ENCODE results near the gene KIFC1. TPM values are rescaled to one million over a fixed set of nuclear protein-coding genes. Genes with fewer than 3 reads are reported as not detected.

Gene KIFC1
- total RNA-seq, 1 experiment from 2014 or later: 73.8 TPM

GRCh38 chr6:33453393-33454008 lies 61.9 kb downstream of the KIFC1 start:
- Histone ChIP-seq H2BK120ac (ENCODE audit: low read depth, low read length, poor library complexity, severe bottlenecking) (no peak overlapping the region), H3T11ph (ENCODE audit: low read length) (no peak overlapping the region), H3K79me1 (ENCODE audit: insufficient read depth, low read depth, low read length, poor library complexity, severe bottlenecking) (no peaks in the 10 kb centered on the region), H2BK15ac (ENCODE audit: low read depth, low read length) (no peak overlapping the region), H3K27ac (ENCODE audit: insufficient read length, low read depth, low read length) (no peak overlapping the region), H4K91ac (ENCODE audit: insufficient read length, low read depth, low read length) (no peak overlapping the region), H2BK20ac (ENCODE audit: low read depth, low read length, poor library complexity, severe bottlenecking) (no peak overlapping the region), H3K4ac (ENCODE audit: low read depth, low read length) (no peak overlapping the region), H4K8ac (replicated peaks; ENCODE audit: insufficient read length, low read depth, low read length) (no peak overlapping the region), H3K9me3 (ENCODE audit: control insufficient read depth, low read depth, low read length) (no peaks in the 10 kb centered on the region), H2BK12ac (ENCODE audit: insufficient read length, low read depth, low read length) (no peak overlapping the region), H3K4me1 (ENCODE audit: insufficient read depth, low read length) (no peaks in the 10 kb centered on the region), H3K18ac (ENCODE audit: insufficient read length, low read depth, low read length) (no peak overlapping the region), H4K20me1 (ENCODE audit: control insufficient read depth, insufficient read depth, insufficient read length) (no peaks in the 10 kb centered on the region), H3K79me2 (ENCODE audit: insufficient read depth, low read length) (no peaks in the 10 kb centered on the region), H3K9ac (ENCODE audit: extremely low read depth, insufficient read length, low read length) (no peak overlapping the region), H2AFZ (ENCODE audit: low read length) (no peak overlapping the region), H4K5ac (ENCODE audit: insufficient read length, low read depth, low read length) (no peak overlapping the region), H3K4me2 (ENCODE audit: insufficient read depth, insufficient read length, low read length) (peak overlapping the region; percentile 78), H3K56ac (ENCODE audit: insufficient read length, low read depth, low read length) (no peak overlapping the region), H2AK5ac (ENCODE audit: insufficient read length, low read length) (no peak overlapping the region), H3K14ac (ENCODE audit: insufficient read depth, low read length) (no peak overlapping the region), H3K23me2 (ENCODE audit: insufficient read length, low read depth, low read length, poor library complexity, severe bottlenecking) (peaks cover 10% of the 10 kb centered on the region), H2BK5ac (ENCODE audit: insufficient read length, low read length) (no peak overlapping the region), H3K27me3 (ENCODE audit: insufficient read depth, low read length) (no peaks in the 10 kb centered on the region), H3K23ac (ENCODE audit: insufficient read length, low read depth, low read length) (no peak overlapping the region)
- TF ChIP-seq CTCF (conservative IDR thresholded peaks at IDR 0.05): no peak
- H3K36me3 Mint-ChIP-seq (ENCODE audit: insufficient read depth in 1 of 3, low read depth in 3 of 3): peaks cover 23 to 67% (median 55%) of the 10 kb centered on the region in 3 experiments
- no CpG with 5 or more reads among the region's 12 CpGs for WGBS (ENCODE audit: extremely low coverage, insufficient read length, low lambda C conversion rate)
- peak overlapping the region; percentile 58 to 80 (median 69); a peak in 6 of 7 replicates for H3K27ac Mint-ChIP-seq
- H3K9me3 Mint-ChIP-seq: no peaks in the 10 kb centered on the region
- peaks cover 17 to 30% of the 10 kb centered on the region in 2 experiments for H3K4me1 Mint-ChIP-seq
- H3K4me3 Mint-ChIP-seq: peak overlapping the region; percentile 96 to 98
- no peak for DNase-seq
- no peaks in the 10 kb centered on the region for H3K27me3 Mint-ChIP-seq (ENCODE audit: low read depth)
